Common myeloid progenitor, CD34-positive (primary cell): ENCODE measurements around the gene HSPA9.

Experiments
- CTCF ChIA-PET: fragments of 350-600 bp; sonication (Branson Sonifier 250); formaldehyde crosslinking; loops from one replicate; lab custom pipeline; 2021; ENCODE audit warnings: antibody characterized with exemption; lab: Charles Lee
- POLR2A ChIA-PET: fragments of 350-600 bp; sonication (Branson Sonifier 250); formaldehyde crosslinking; loops from one replicate; lab custom pipeline; 2021; ENCODE audit warnings: antibody characterized with exemption; lab: Charles Lee
- DNase-seq, 3 donors: peaks; one replicate each; pipeline versions ENCODE4 v3.0.0 to v3.0.0-alpha.2; 2013
- H3K27ac ChIP-seq, 2 experiments: 1 replicate in 1 of 2; 2 replicates in 1 of 2; pipeline ENCODE4 v1.7.0; 2013; ENCODE audit warnings: inconsistent platforms in 2 of 2, low read length in 2 of 2, mild to moderate bottlenecking in 2 of 2, low read depth in 1 of 2, moderate library complexity in 1 of 2; ENCODE audit not compliant: severe bottlenecking in 2 of 2, insufficient read depth in 1 of 2, poor library complexity in 1 of 2
- H3K27me3 ChIP-seq, 5 experiments: replicated peaks in 2 of 5; 1 replicate in 3 of 5; 2 replicates in 2 of 5; pipeline versions ENCODE4 v1.6.1 to v1.7.0; 2013; ENCODE audit warnings: low read length in 4 of 5, mild to moderate bottlenecking in 2 of 5, moderate library complexity in 2 of 5, inconsistent platforms in 1 of 5; ENCODE audit not compliant: insufficient read depth in 5 of 5, control insufficient read depth in 4 of 5
- H3K36me3 ChIP-seq, 4 experiments: 1 replicate in 2 of 4; 2 replicates in 2 of 4; pipeline versions ENCODE4 v1.6.1 to v1.7.0; 2013; ENCODE audit warnings: low read length in 3 of 4, control low read depth in 1 of 4, mild to moderate bottlenecking in 1 of 4; ENCODE audit not compliant: control insufficient read depth in 4 of 4, insufficient read depth in 4 of 4
- H3K4me1 ChIP-seq, 4 experiments: 1 replicate in 3 of 4; 2 replicates in 1 of 4; pipeline versions ENCODE4 v1.6.1 to v1.7.1; 2013; ENCODE audit warnings: low read length in 3 of 4, mild to moderate bottlenecking in 3 of 4, control low read depth in 1 of 4, inconsistent platforms in 1 of 4, moderate library complexity in 1 of 4; ENCODE audit not compliant: control insufficient read depth in 4 of 4, insufficient read depth in 4 of 4; ENCODE audit errors: control extremely low read depth in 1 of 4
- H3K4me3 ChIP-seq, 7 experiments: 1 replicate in 4 of 7; 2 replicates in 3 of 7; pipeline versions ENCODE4 v1.5.1 to v1.7.0; 2013; ENCODE audit warnings: mild to moderate bottlenecking in 7 of 7, low read length in 6 of 7, moderate library complexity in 6 of 7, inconsistent platforms in 2 of 7, low read depth in 2 of 7, control low read depth in 1 of 7; ENCODE audit not compliant: insufficient read depth in 4 of 7, control insufficient read depth in 1 of 7; ENCODE audit errors: extremely low read depth in 1 of 7
- H3K9me3 ChIP-seq, 5 experiments: 1 replicate in 4 of 5; 2 replicates in 1 of 5; pipeline versions ENCODE4 v1.6.1 to v1.7.1; 2013; ENCODE audit warnings: low read length in 4 of 5, mild to moderate bottlenecking in 2 of 5, inconsistent platforms in 1 of 5, low read depth in 1 of 5, moderate library complexity in 1 of 5; ENCODE audit not compliant: control insufficient read depth in 4 of 5, insufficient read depth in 2 of 5; ENCODE audit errors: control extremely low read depth in 1 of 5
- WGBS: methylation state at CpG from one replicate; pipeline ENCODE4 v1.1.5; 2013; ENCODE audit not compliant: insufficient coverage; 5-methylcytosine and 5-hydroxymethylcytosine counted together

Gene HSPA9

DNA sequence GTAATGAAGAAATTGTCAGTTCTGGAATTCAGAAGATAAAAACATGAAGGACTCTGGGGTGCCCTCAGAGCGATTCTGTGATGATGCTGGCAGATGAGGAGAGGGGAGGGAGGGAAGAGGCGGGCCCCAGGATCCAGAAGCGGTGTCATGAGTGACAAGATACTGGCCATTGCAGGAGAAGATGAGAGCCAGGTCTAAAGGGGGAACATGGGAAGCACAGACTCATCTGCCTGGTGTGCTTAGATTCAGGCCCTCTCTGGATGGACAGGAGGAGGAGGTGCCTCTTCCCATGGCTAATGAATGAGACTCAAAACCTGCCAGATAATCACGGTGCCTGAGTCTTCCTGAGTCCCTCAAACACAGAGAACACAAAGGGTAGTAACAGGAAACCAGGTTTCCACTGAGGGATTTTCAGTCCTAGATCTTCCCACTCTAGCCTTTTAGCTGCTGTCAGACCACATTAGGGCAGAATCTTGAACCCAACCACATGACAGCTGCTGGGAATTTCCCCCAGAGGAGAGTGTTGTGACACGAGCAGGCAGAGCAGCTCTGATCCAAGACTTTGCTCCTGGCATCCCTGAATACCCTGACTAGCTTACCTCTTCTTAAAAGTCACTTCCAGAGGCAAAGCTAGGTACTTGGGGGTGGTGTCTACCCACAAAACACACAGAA, 28.2 kb upstream of the HSPA9 start:
- ChIA-PET CTCF (interaction anchor here (0.8 to 11.7 kb wide), 8 partner anchors 10 to 187 kb away, joined by 3 to 86 read pairs (median 4); no protein-coding TSS in a partner anchor), POLR2A (interaction anchor here (1.0 kb wide), 1 partner anchor 13 kb away, joined by 3 read pairs; no protein-coding TSS in a partner anchor)
- H3K27me3 ChIP-seq = peaks cover 0 to 1% (median 0%) of the 10 kb centered on the region in 5 experiments
- WGBS = 82% methylated on average over 5 of the region's 5 CpGs
- H3K36me3 ChIP-seq = no peaks in the 10 kb centered on the region
- peaks cover 0 to 44% (median 14%) of the 10 kb centered on the region in 4 experiments for H3K4me1 ChIP-seq
- no peak overlapping the region for H3K27ac ChIP-seq
- no peaks in the 10 kb centered on the region for H3K9me3 ChIP-seq
- DNase-seq = peak in 1 of 3 donors; percentile 12
- H3K4me3 ChIP-seq = no peak overlapping the region

DNA sequence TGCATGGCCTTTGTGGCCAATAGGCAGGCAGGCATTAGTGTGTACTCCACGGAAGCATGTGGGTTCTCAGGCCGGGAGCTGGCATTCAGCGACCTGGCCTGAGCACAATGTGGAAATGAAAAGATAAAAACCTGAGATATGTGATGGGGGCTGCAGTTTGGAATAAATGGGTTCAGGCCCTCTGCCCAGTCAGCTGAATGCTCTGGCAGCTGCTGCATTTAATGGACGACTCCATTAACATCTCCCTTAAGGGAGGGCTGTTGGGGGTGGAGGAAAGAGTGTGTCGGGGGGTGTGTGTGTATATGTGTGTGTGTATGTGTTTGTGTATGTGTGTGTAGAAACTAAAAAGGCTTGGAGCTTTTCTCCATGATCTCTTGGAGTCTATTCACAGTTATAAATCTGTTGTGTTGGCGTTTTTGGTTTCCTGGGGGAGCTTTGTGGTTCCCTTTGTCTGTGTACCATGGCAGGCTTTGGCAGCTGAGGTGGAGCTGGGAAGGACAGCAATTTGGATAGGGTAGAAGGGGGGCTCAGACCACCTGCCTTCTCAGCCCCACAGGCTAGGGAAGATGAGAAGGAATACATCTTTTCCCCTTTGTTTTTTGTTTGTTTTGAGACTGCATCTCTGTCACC, 27.3 kb upstream of the HSPA9 start:
- H3K4me1 ChIP-seq = peaks cover 0 to 44% (median 14%) of the 10 kb centered on the region in 4 experiments
- 89% methylated on average over 5 of the region's 6 CpGs for WGBS
- no peaks in the 10 kb centered on the region for H3K9me3 ChIP-seq
- ChIA-PET CTCF (interaction anchor here (0.8 to 11.7 kb wide), 6 partner anchors 9 to 188 kb away, joined by 3 to 86 read pairs (median 3); no protein-coding TSS in a partner anchor), POLR2A (interaction anchor here (0.6 to 1.0 kb wide), 2 partner anchors 9 to 14 kb away, joined by 3 to 5 read pairs; no protein-coding TSS in a partner anchor)
- H3K4me3 ChIP-seq = no peak overlapping the region
- no peak for DNase-seq
- H3K27ac ChIP-seq = no peak overlapping the region
- peaks cover 0 to 1% (median 0%) of the 10 kb centered on the region in 5 experiments for H3K27me3 ChIP-seq
- no peaks in the 10 kb centered on the region for H3K36me3 ChIP-seq

DNA sequence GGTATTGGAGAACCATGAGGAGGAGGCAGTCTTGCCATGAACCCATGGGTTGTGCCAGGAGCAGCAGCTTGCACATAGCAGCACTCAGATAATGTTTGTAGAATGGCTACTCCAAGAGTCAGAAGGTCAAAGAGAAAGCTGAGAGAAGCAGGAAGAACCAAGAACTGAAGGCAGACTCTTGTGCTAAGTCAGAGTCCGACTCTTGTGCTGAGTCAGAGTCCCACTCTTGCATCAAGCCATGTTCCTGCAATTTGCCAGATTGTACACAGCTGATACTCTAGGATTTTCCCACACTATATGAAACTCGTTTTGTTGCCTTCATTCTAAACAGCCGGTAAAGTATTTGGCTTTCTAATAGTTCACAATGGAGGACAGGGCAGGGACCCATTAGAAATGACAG, 26.2 kb upstream of the HSPA9 start:
- ChIA-PET CTCF (interaction anchor here (0.9 to 11.7 kb wide), 4 partner anchors 8 to 40 kb away, joined by 3 to 86 read pairs (median 5); no protein-coding TSS in a partner anchor), POLR2A (no interaction called here)
- peak in 2 of 3 donors; percentile 36 to 72 for DNase-seq
- H3K4me3 ChIP-seq = no peak overlapping the region
- peaks cover 0 to 1% (median 0%) of the 10 kb centered on the region in 5 experiments for H3K27me3 ChIP-seq
- no peaks in the 10 kb centered on the region for H3K36me3 ChIP-seq
- H3K4me1 ChIP-seq = peaks cover 0 to 44% (median 14%) of the 10 kb centered on the region in 4 experiments
- H3K27ac ChIP-seq = no peak overlapping the region
- H3K9me3 ChIP-seq = no peaks in the 10 kb centered on the region
- 28% methylated on average over 2 of the region's 3 CpGs for WGBS

DNA sequence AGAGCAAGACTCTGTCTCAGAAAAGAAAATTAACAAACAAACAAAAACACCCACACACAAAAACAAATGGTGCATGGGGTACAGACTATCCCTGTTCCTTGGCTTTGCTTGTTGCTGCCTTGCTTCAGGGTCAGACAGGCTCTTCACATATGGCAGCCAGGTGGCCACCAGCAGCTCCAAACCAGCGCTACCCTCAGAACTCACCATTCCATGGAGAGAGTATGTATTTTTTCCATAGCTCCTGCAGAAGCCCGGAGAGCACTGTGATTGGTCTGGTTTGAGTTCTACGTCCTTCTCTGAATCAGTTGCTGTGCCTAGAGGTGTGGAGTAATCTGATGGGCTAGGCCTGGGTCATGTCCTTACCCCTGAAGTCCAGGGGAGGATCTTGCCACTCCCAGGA, 25.2 kb upstream of the HSPA9 start:
- Histone ChIP-seq H3K4me3 (no peak overlapping the region), H3K27me3 (peaks cover 0 to 1% (median 0%) of the 10 kb centered on the region in 5 experiments), H3K27ac (no peak overlapping the region), H3K9me3 (no peaks in the 10 kb centered on the region), H3K4me1 (peaks cover 0 to 36% (median 10%) of the 10 kb centered on the region in 4 experiments), H3K36me3 (no peaks in the 10 kb centered on the region)
- ChIA-PET CTCF (interaction anchor here (0.6 to 11.7 kb wide), 3 partner anchors 7 to 28 kb away, joined by 3 to 86 read pairs (median 6); no protein-coding TSS in a partner anchor), POLR2A (no interaction called here)
- DNase-seq = no peak
- 95% methylated on average over 2 of the region's 3 CpGs for WGBS

DNA sequence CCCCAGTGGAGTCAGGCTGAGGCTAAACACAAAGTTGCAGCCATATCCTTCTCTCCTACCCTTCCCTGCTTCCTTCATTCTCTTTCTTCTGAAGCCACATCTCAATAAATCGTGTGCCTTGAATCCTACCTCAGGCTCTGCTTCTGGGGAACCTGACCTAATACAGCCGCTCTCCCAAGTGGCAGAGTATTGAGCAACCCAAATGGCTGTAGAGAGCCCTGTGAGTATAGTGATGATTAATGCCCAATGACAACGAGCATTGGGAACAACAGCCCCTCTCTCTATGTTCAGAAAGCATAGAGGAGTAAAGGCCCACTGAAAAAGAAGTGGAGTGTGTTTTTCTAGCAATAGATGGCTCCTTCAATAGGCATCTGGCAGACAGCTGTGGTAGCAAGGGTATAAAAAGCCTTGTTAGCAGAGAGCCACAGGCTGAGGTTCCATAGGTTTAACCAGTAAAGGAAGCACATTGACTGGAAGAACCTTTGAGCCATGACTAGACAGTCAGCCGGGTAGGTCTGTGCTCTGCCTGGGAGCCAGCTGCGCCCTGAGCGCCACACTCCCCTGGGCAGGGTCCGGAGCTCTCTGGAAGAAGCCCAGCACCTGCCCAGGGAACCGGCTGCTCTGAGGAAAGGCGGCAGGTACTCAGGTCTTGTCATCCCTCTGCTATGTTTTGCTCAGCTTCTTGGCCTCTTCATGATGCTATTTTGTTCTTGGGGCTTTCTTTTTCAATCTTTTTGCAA, 22.6 kb upstream of the HSPA9 start:
- Histone ChIP-seq H3K27ac (no peak overlapping the region), H3K36me3 (no peaks in the 10 kb centered on the region), H3K4me1 (peaks cover 0 to 16% (median 3%) of the 10 kb centered on the region in 4 experiments), H3K27me3 (no peaks in the 10 kb centered on the region), H3K4me3 (no peak overlapping the region), H3K9me3 (no peaks in the 10 kb centered on the region)
- CTCF ChIA-PET = interaction anchor here (3.7 to 8.0 kb wide), 2 partner anchors 8 to 18 kb away, joined by 9 to 86 read pairs; no protein-coding TSS in a partner anchor
- no peak for DNase-seq
- POLR2A ChIA-PET = interaction anchor here (0.7 kb wide), 1 partner anchor 54 kb away, joined by 4 read pairs; no protein-coding TSS in a partner anchor
- 94% methylated on average over 9 of the region's 9 CpGs for WGBS

DNA sequence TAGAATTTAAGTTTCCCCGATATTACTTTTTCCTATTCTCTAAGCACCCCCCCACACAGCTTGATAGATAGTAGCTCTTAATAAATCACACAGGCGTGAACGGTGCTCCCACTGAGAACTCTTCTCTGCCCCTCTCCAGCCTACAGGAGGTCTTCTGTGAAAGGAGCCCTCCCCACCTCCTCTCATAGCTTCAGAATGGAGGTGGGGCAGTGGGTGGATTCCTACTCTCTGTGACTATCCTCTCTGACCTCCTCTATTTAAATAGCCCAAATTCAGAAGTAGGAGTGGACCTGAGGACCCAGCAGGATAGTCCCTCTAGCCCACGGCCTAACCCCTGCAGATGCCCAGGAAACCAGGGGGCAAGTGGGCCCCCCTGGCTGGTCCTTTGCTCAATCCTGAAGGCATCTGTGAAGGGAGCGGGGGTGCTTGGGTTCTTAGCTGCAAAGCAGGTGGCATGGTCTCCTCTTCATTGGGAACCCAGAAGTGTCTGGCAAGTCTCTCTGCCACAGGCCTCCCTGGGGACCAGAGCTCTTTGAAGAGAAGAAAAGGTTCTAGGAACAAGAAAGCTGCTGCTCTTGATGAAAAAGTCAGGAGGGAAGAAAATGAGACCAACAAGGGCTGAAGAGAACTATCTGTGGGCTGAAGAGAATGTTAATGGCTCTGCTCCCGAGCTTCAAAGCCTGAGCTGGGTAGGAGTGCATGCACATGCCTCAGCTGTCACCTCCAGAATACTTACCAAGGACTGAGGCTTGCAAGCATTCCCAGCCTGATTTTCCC, 21.1 kb upstream of the HSPA9 start:
- Histone ChIP-seq H3K4me3 (no peak overlapping the region), H3K36me3 (no peaks in the 10 kb centered on the region), H3K27me3 (no peaks in the 10 kb centered on the region), H3K9me3 (no peaks in the 10 kb centered on the region), H3K27ac (no peak overlapping the region), H3K4me1 (peaks cover 0 to 2% (median under 1%) of the 10 kb centered on the region in 4 experiments)
- no peak for DNase-seq
- ChIA-PET CTCF (interaction anchor here (1.4 to 8.0 kb wide), 4 partner anchors 9 to 17 kb away, joined by 3 to 86 read pairs (median 8); no protein-coding TSS in a partner anchor), POLR2A (no interaction called here)
- WGBS = 100% methylated on average over 2 of the region's 6 CpGs
